HG02588 (cell line): Measurements from ENCODE around the gene TMEM209.
A peak's percentile ranks its signal among the peaks of the same experiment; 100 is the strongest.
"Not testable (repeated sequence)": the region's sequence is repeated elsewhere in the genome, so short reads cannot be mapped to it uniquely, and the experiment has no call there.

Experiments used
- ATAC-seq: cut with Tn5 transposase; IDR thresholded peaks from one replicate; pipeline ENCODE4 v1.9.1; 2021; ENCODE audit warnings: mild to moderate bottlenecking, moderate library complexity; ENCODE audit not compliant: unreplicated experiment

The TMEM209 gene

GRCh38 chr7:130218806-130219620 is 13.8 kb upstream of the TMEM209 start:
- ATAC-seq = no peak

DNA sequence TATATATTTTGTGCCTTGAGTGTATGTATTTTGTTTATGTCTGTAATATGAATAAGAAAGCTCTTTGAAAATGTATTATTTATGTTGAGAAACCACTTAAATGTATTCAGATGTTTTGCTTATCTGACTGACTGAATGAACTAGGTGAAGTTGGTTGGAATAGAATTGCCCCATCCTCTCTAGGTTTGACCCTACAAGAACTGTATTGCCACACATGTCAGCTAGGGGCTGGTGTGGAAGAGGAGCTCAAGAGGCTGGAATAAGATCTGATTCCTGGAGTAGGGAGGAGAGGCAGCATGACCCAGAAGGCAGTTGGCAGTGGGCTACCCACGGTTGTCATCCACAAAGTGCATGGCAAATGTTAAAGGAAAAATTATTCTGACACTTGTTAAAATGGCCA is 11.5 kb upstream of the TMEM209 start:
- no peak for ATAC-seq

DNA sequence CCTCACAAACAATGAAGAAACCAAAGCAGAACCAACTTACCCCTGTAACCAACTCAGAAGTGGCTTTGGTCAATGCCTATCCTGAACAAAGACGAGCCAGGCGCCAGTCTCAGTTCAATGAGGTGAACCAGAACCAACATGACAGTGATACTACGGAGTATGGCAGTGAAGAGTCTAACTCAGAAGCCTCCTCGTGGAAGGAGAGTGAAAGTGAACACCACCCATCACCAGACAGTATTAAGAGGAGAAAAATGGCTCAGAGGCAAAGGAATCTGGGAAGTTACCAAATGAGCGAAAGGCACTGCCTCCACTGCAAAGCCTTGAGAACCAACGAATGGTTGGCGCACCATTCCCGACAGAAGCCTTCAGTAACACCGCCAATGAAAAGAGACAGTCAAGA is 10.8 kb upstream of the TMEM209 start:
- no peak for ATAC-seq

- no peak for ATAC-seq
These were observed 8.6 kb upstream of the TMEM209 start for GRCh38 chr7:130213828-130214227.

- ATAC-seq = no peak
These were observed 5.2 kb upstream of the TMEM209 start for GRCh38 chr7:130210181-130210935.

GRCh38 chr7:130208516-130208915 is 3.3 kb upstream of the TMEM209 start:
- ATAC-seq = no peak

- no peak for ATAC-seq
These were observed 2.4 kb upstream of the TMEM209 start, which contains the start of gene SSMEM1 for GRCh38 chr7:130207642-130208041. TSS of gene SSMEM1 (plus strand) at chr7:130207860. CDS start at chr7:130207911, 51 bp downstream.

GRCh38 chr7:130207033-130207432 is 1.8 kb upstream of the TMEM209 start:
- no peak for ATAC-seq

GRCh38 chr7:130201796-130202195 is 3.4 kb downstream of the TMEM209 start:
- ATAC-seq = no peak

GRCh38 chr7:130197094-130197493 is 8.1 kb downstream of the TMEM209 start:
- ATAC-seq = no peak

DNA sequence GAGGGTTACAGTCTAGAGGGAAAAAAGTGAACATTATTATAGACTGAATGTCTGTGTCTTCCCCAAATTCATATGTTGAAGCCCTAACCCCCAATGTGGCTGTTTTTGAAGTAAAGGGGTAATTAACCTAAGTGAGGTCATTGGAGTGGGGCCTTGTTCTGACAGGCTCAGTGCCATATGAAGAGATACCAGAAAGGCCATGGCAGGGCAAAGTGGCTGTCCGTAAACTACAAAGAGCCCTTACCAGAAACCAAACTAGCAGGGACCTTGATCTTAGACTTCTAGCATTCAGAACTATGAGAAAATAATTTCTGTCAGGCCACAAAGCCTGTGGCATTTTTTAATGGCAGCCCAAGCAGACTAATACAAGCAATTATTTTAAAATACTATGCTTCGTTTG is 8.7 kb downstream of the TMEM209 start:
- no peak for ATAC-seq

- ATAC-seq = no peak
These were observed 9.8 kb downstream of the TMEM209 start for GRCh38 chr7:130195396-130195795.

- ATAC-seq = no peak
These were observed 13.4 kb downstream of the TMEM209 start for GRCh38 chr7:130191791-130192190.

DNA sequence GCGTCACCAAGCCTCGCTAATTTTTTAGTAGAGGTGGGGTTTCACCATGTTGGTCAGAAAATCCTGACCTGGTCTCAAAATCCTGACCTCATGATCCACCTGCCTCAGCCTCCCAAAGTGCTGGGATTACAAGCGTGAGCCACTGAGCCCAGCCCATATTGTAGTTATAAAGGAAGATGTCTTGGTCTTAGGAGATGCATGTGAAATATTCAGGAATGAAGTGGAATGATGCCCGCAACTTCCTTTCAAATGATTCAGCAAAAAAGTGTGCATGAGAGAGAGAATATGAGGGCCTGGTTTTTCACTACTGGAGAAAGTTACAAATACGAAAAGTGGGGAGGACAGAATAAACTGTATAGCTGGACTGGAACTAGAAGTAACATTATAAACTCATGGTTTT is 15.9 kb downstream of the TMEM209 start:
- no peak for ATAC-seq

DNA sequence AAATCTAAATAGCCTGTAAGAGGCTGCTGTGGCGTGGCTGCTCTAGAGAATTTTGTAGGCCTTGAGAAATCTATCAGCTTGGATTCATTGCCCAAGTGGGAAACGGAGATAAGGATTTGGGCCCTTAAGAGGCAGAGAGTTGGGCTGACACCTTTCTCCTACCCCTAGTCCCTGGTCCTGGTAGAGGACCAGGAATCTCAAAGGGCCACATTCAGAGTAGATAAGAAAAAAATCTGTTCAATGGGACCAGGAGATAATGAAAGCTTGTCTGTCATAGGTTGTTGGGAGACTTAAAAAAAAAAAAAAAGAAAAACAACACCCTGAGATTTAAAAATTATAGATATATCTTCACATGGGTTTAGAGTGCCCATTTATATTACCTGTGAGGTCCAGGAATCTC is 17.8 kb downstream of the TMEM209 start:
- ATAC-seq = no peak

DNA sequence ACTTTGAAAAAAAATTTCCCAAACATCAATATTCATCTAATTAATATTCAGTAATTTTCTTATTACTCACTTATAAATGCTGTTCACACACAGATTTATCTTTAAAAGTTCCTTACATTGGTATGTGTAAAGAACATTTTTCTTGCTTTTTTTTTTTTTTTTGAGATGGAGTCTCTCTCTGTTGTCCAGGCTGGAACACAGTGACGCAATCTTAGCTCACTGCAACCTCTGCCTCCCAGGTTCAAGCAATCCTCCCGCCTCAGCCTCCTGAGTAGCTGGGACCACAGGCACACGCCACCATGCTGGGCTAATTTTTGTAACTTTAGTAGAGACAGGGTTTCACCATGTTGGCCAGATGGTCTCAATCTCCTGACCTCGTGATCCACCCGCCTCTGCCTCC is 20.9 kb downstream of the TMEM209 start:
- ATAC-seq = not testable (repeated sequence)

GRCh38 chr7:130182990-130183389 is 22.2 kb downstream of the TMEM209 start:
- ATAC-seq = peak; percentile 78

DNA sequence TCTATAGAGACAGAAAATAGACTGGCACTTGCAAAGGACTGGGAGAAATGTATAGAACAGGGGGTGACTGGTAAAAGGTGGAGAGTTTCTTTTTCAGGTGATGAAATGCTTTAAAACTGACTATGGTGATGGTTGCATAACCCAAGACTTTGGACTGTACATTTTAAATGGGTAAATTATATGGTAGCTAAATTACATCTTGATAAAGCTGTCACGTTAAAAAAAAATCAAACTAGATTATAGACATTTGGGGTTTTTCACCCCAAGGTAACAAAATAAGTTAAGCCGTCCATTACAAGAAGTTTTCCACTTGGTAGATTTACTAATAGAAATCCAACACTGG is 24.0 kb downstream of the TMEM209 start:
- ATAC-seq = no peak

GRCh38 chr7:130180571-130181262 is 24.5 kb downstream of the TMEM209 start:
- no peak for ATAC-seq

- ATAC-seq = no peak
These were observed 25.6 kb downstream of the TMEM209 start for GRCh38 chr7:130179631-130180030.

GRCh38 chr7:130178251-130178650 is 27.0 kb downstream of the TMEM209 start:
- ATAC-seq = no peak
